Liver (tissue), 9 donors: ENCODE measurements around the gene TMEM238L. TPM values are rescaled to one million over a fixed set of nuclear protein-coding genes. Genes with fewer than 3 reads are reported as not detected.

Source experiments
- DNase-seq: peaks from one replicate; pipeline ENCODE4 v3.0.0-alpha.2; 2017; ENCODE audit warnings: low spot score
- H3K27ac ChIP-seq, 2 donors: one replicate each; pipeline ENCODE4 v1.7.0; 2013; ENCODE audit warnings: inconsistent platforms in 2 of 2, low read length in 2 of 2, control low read depth in 1 of 2, low read depth in 1 of 2, mild to moderate bottlenecking in 1 of 2
- H3K27me3 ChIP-seq, 4 donors: one replicate each; pipeline versions ENCODE4 v1.6.1 to v1.7.0; 2013; ENCODE audit warnings: low read length in 3 of 4, inconsistent platforms in 1 of 4, mild to moderate bottlenecking in 1 of 4, moderate library complexity in 1 of 4; ENCODE audit not compliant: control insufficient read depth in 4 of 4, insufficient read depth in 4 of 4
- H3K36me3 ChIP-seq, 4 donors: one replicate each; pipeline versions ENCODE4 v1.6.1 to v1.7.0; 2013; ENCODE audit warnings: low read length in 3 of 4, mild to moderate bottlenecking in 3 of 4, low read depth in 1 of 4, moderate library complexity in 1 of 4; ENCODE audit not compliant: control insufficient read depth in 4 of 4, insufficient read depth in 3 of 4
- H3K4me1 ChIP-seq, 4 donors: one replicate each; pipeline versions ENCODE4 v1.6.1 to v1.7.0; 2013; ENCODE audit warnings: low read length in 3 of 4, mild to moderate bottlenecking in 3 of 4, moderate library complexity in 1 of 4; ENCODE audit not compliant: control insufficient read depth in 4 of 4, insufficient read depth in 4 of 4
- H3K4me3 ChIP-seq, 3 donors: one replicate each; pipeline versions ENCODE4 v1.6.1 to v1.7.0; 2013; ENCODE audit warnings: low read length in 3 of 3, control low read depth in 1 of 3, low read depth in 1 of 3, mild to moderate bottlenecking in 1 of 3
- H3K9ac ChIP-seq, 2 donors: one replicate each; pipeline ENCODE4 v1.7.0; 2013; ENCODE audit warnings: low read length in 2 of 2, mild to moderate bottlenecking in 2 of 2, moderate library complexity in 2 of 2, control low read depth in 1 of 2, low read depth in 1 of 2
- H3K9me3 ChIP-seq, 4 donors: one replicate each; pipeline versions ENCODE4 v1.6.1 to v1.7.0; 2013; ENCODE audit warnings: low read length in 3 of 4; ENCODE audit not compliant: control insufficient read depth in 4 of 4
- EGR1 ChIP-seq, 2 donors: IDR thresholded peaks; 2 replicates each; pipeline ENCODE4 v1.6.1; 2016 to 2018; ENCODE audit warnings: antibody characterized with exemption in 2 of 2, low read depth in 2 of 2
- FOXA1 ChIP-seq: IDR thresholded peaks from 2 replicates; pipeline ENCODE4 v1.6.1; 2016; ENCODE audit warnings: antibody characterized with exemption
- FOXA2 ChIP-seq: IDR thresholded peaks from 2 replicates; pipeline ENCODE4 v1.6.1; 2016; ENCODE audit warnings: antibody characterized with exemption
- GABPA ChIP-seq, 2 donors: IDR thresholded peaks in 1 of 2; conservative IDR thresholded peaks in 1 of 2; 2 replicates each; pipeline ENCODE4 v1.6.1; 2016; ENCODE audit warnings: antibody characterized with exemption in 2 of 2, mild to moderate bottlenecking in 1 of 2, moderate library complexity in 1 of 2
- HNF4A ChIP-seq, 2 donors: conservative IDR thresholded peaks; 2 replicates each; pipeline ENCODE4 v1.6.1; 2016; ENCODE audit warnings: antibody characterized with exemption in 2 of 2, mild to moderate bottlenecking in 2 of 2
- HNF4G ChIP-seq: IDR thresholded peaks from 2 replicates; pipeline ENCODE4 v1.6.1; 2016; ENCODE audit warnings: antibody characterized with exemption
- JUND ChIP-seq, 2 donors: IDR thresholded peaks; 2 replicates each; pipeline ENCODE4 v1.6.1; 2016; ENCODE audit warnings: antibody characterized with exemption in 2 of 2
- NR2F2 ChIP-seq: IDR thresholded peaks from 2 replicates; pipeline ENCODE4 v1.6.1; 2016; ENCODE audit warnings: antibody characterized with exemption
- RAD21 ChIP-seq, 2 donors: IDR thresholded peaks; 2 replicates each; pipeline ENCODE4 v1.6.1; 2016; ENCODE audit warnings: antibody characterized with exemption in 2 of 2, mild to moderate bottlenecking in 2 of 2
- SP1 ChIP-seq: IDR thresholded peaks from 2 replicates; pipeline ENCODE4 v1.6.1; 2018; ENCODE audit warnings: antibody characterized with exemption, mild to moderate bottlenecking
- TAF1 ChIP-seq: conservative IDR thresholded peaks from 2 replicates; pipeline ENCODE4 v1.6.1; 2016; ENCODE audit warnings: antibody characterized with exemption, mild to moderate bottlenecking
- WGBS: extraction: QIAGEN DNeasy Blood & Tissue Kit; methylation state at CpG from one replicate; pipeline ENCODE4 v1.1.7; 2013; 5-methylcytosine and 5-hydroxymethylcytosine counted together
- polyA plus RNA-seq, 2 donors: library from polyadenylated mRNA; stranded (reverse) in 1 of 2; unstranded in 1 of 2; fragments of 200-250 nt in 1 of 2; fragments of >200 nt in 1 of 2; fragmentation: Nextera tagmentation in 1 of 2; extraction: Ambion mirVana in 1 of 2; gene quantifications; one replicate each; pipeline versions ENCODE4 v1.2.1 to v1.2.3, GENCODE V29; 2013 to 2015
- total RNA-seq, 2 donors: library from RNA; depleted of rRNA; stranded (reverse); fragments of >200 nt; gene quantifications; one replicate each; pipeline ENCODE4 v1.2.3, GENCODE V29; 2014
- TF ChIP-seq, protein P1 (sequence below): IDR thresholded peaks from 2 replicates; pipeline ENCODE4 v1.6.1; 2016; ENCODE audit warnings: antibody characterized with exemption
- TF ChIP-seq, protein P2 (sequence below): IDR thresholded peaks from 2 replicates; pipeline ENCODE4 v1.6.1; 2016; ENCODE audit warnings: antibody characterized with exemption
- TF ChIP-seq, protein P3 (sequence below): IDR thresholded peaks from 2 replicates; pipeline ENCODE4 v1.6.1; 2016; ENCODE audit warnings: antibody characterized with exemption
- TF ChIP-seq, protein P4 (sequence below): fragments of 150-350 bp; IDR thresholded peaks from 2 replicates; pipeline ENCODE4 v1.5.1; 2017; ENCODE audit warnings: improper control_type of control experiment, low read depth, low read length; ENCODE audit not compliant: missing input control
- donor health status: healthy.
- donor health status: healthy.
- donor health status: healthy.
- donor health status: healthy.
- donor health status: healthy.

The TMEM238L gene
- total and polyA plus RNA-seq, 4 donors = 0.85 to 4.2 (median 1.2) TPM; not detected in 1

DNA sequence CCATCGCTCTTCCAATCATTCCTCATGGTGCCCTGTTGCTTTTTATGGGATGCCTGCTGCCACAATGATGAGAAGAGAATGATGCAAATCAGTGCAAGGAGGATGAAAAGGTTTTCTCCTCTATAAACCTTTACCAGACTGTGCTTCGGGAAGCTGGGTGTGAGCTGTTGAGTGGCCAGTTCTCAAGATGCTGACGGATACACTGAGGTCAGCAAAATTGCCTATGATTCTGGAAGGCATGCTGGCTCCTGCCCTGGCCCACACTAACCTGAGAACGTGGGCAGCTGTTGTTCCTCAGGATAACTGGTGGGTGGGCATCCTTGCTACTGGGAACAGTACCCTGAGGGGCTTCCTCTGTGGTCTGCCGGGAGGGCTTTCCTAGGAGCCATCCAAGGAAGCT is 34.8 kb upstream of the TMEM238L start:
- no peak overlapping the region for H3K9ac ChIP-seq
- H3K4me1 ChIP-seq = peaks cover 0 to under 1% (median 0%) of the 10 kb centered on the region in 4 donors

DNA sequence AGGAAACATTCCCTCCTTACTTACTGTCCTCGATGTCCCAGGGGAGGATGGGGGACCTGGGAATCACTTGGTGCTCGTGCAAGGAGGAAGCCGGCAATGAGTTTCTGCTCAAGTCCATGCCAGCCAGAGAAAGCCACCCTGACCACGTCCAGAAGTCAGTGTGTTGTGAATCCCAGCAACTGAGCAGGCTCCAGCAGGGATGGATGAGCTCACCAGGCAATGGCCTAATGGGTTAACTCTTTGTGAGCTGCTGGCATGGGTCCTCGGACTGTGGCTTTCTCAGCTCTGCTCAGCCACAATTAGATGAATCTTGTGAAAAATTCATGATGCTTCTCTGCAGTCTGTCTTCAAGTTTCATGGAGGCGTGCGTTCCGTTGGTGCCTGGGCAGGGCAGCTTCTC is 34.0 kb upstream of the TMEM238L start, which contains the start of gene PIRT:
PIRT (minus strand) TSS at position 167 of the 400 bp plus-strand sequence. CDS start 12,442 bp downstream, outside the sequence.
- no peaks in the 10 kb centered on the region for H3K4me1 ChIP-seq
- 83% methylated on average over 8 of the region's 8 CpGs for WGBS
- no peaks in the 10 kb centered on the region for H3K27me3 ChIP-seq
- H3K4me3 ChIP-seq = no peak within 1 kb of the TSS
- TF ChIP-seq, protein P1, sequence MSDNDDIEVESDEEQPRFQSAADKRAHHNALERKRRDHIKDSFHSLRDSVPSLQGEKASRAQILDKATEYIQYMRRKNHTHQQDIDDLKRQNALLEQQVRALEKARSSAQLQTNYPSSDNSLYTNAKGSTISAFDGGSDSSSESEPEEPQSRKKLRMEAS = no peak
- TF ChIP-seq FOXA1 (no peak), HNF4A (conservative IDR thresholded peaks at IDR 0.05) (no peak), JUND (IDR thresholded peaks at IDR 0.05) (no peak), EGR1 (IDR thresholded peaks at IDR 0.05; ENCODE audit: low read depth in 2 of 2) (no peak)
- H3K27ac ChIP-seq = no peak within 1 kb of the TSS
- no peak within 1 kb of the TSS for H3K9ac ChIP-seq
- DNase-seq = no peak
- H3K9me3 ChIP-seq = no peaks in the 10 kb centered on the region
- no peaks in the 10 kb centered on the region for H3K36me3 ChIP-seq

More for the DNA sequence above, 34.8 kb upstream of the TMEM238L start:
- WGBS = 93% methylated on average over 5 of the region's 5 CpGs
- TF ChIP-seq GABPA (IDR thresholded peaks at IDR 0.05 in 1 of 2, conservative IDR thresholded peaks at IDR 0.05 in 1 of 2) (no peak), SP1 (no peak), RAD21 (IDR thresholded peaks at IDR 0.05) (no peak), FOXA1 (no peak), HNF4A (conservative IDR thresholded peaks at IDR 0.05) (no peak), NR2F2 (no peak), EGR1 (IDR thresholded peaks at IDR 0.05; ENCODE audit: low read depth in 2 of 2) (no peak), HNF4G (no peak)
- TF ChIP-seq, protein P2, sequence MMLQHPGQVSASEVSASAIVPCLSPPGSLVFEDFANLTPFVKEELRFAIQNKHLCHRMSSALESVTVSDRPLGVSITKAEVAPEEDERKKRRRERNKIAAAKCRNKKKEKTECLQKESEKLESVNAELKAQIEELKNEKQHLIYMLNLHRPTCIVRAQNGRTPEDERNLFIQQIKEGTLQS = no peak
- TF ChIP-seq, protein P3, sequence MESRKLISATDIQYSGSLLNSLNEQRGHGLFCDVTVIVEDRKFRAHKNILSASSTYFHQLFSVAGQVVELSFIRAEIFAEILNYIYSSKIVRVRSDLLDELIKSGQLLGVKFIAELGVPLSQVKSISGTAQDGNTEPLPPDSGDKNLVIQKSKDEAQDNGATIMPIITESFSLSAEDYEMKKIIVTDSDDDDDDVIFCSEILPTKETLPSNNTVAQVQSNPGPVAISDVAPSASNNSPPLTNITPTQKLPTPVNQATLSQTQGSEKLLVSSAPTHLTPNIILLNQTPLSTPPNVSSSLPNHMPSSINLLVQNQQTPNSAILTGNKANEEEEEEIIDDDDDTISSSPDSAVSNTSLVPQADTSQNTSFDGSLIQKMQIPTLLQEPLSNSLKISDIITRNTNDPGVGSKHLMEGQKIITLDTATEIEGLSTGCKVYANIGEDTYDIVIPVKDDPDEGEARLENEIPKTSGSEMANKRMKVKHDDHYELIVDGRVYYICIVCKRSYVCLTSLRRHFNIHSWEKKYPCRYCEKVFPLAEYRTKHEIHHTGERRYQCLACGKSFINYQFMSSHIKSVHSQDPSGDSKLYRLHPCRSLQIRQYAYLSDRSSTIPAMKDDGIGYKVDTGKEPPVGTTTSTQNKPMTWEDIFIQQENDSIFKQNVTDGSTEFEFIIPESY = no peak
- TF ChIP-seq, protein P4, sequence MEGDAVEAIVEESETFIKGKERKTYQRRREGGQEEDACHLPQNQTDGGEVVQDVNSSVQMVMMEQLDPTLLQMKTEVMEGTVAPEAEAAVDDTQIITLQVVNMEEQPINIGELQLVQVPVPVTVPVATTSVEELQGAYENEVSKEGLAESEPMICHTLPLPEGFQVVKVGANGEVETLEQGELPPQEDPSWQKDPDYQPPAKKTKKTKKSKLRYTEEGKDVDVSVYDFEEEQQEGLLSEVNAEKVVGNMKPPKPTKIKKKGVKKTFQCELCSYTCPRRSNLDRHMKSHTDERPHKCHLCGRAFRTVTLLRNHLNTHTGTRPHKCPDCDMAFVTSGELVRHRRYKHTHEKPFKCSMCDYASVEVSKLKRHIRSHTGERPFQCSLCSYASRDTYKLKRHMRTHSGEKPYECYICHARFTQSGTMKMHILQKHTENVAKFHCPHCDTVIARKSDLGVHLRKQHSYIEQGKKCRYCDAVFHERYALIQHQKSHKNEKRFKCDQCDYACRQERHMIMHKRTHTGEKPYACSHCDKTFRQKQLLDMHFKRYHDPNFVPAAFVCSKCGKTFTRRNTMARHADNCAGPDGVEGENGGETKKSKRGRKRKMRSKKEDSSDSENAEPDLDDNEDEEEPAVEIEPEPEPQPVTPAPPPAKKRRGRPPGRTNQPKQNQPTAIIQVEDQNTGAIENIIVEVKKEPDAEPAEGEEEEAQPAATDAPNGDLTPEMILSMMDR = no peak
- Histone ChIP-seq H3K27me3 (no peaks in the 10 kb centered on the region), H3K4me3 (no peak overlapping the region), H3K27ac (no peak overlapping the region), H3K36me3 (no peaks in the 10 kb centered on the region), H3K9me3 (no peaks in the 10 kb centered on the region)
- no peak for DNase-seq

DNA sequence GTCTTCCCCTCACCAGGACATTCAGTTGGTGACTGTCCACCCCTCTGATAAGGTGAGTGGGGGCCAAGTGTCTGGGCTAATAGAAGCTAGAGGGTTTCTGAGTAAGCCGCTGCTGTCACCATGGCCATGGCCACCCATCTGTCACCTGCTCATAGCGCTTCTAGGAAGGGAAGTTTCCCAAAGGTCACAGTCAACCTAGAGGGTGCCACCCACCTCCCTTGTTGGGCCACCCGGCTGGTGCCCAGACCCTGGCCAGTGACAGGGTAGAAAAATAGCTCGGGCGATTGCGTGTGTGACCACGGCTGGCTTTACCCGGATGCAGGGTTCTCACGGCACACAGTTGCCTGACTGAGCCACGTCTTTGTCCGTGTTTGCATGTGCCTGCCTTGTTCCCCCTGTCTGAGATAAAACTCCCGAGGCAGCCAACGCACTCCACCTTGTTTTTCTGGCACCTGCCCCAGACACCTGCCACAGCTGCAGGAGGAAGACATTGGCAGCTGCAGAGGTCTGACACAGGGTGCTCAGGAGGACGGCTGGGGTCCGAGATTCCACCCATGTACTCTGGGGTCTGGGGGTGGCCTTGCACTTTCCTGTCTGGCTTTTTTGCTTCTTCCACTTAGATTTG is 33.2 kb upstream of the TMEM238L start:
- Histone ChIP-seq H3K27ac (no peak overlapping the region), H3K36me3 (no peaks in the 10 kb centered on the region), H3K9me3 (no peaks in the 10 kb centered on the region), H3K9ac (no peak overlapping the region), H3K4me3 (no peak overlapping the region), H3K27me3 (no peaks in the 10 kb centered on the region), H3K4me1 (no peaks in the 10 kb centered on the region)
- DNase-seq = no peak
- TF ChIP-seq NR2F2 = no peak
- TF ChIP-seq TAF1 = no peak
- no peak for TF ChIP-seq RAD21 (IDR thresholded peaks at IDR 0.05)
- TF ChIP-seq FOXA2 = no peak
- TF ChIP-seq FOXA1 = no peak
- TF ChIP-seq SP1 = no peak
- WGBS = 82% methylated on average over 15 of the region's 15 CpGs
